HG03521 (cell line): Measurements from ENCODE around the gene SFT2D2.

Experiments
- ATAC-seq: cut with Tn5 transposase; IDR thresholded peaks from one replicate; pipeline ENCODE4 v1.9.1; 2021; ENCODE audit warnings: mild to moderate bottlenecking, moderate library complexity; ENCODE audit not compliant: unreplicated experiment

Gene SFT2D2

GRCh38 chr1:168221275-168221674, 4.5 kb upstream of the SFT2D2 start:
- ATAC-seq, result no peak

- ATAC-seq, result no peak
Observed at GRCh38 chr1:168223261-168223660, 2.5 kb upstream of the SFT2D2 start.

- no peak for ATAC-seq
Observed at GRCh38 chr1:168223681-168224540, 1.9 kb upstream of the SFT2D2 start.

GRCh38 chr1:168224991-168225390, 813 bp upstream of the SFT2D2 start:
- no peak for ATAC-seq

- ATAC-seq, result no peak
Observed at GRCh38 chr1:168227620-168228019, 1.8 kb downstream of the SFT2D2 start.

- no peak for ATAC-seq
Observed at GRCh38 chr1:168229893-168230292, 4.1 kb downstream of the SFT2D2 start.

GRCh38 chr1:168230709-168231108, 4.9 kb downstream of the SFT2D2 start:
- no peak for ATAC-seq

- peak; percentile 83 for ATAC-seq
Observed at GRCh38 chr1:168234846-168235547, 9.2 kb downstream of the SFT2D2 start.

GRCh38 chr1:168235548-168235885, 9.7 kb downstream of the SFT2D2 start:
- no peak for ATAC-seq

GRCh38 chr1:168235937-168236336, 10.1 kb downstream of the SFT2D2 start:
- ATAC-seq, result no peak

- ATAC-seq, result no peak
Observed at GRCh38 chr1:168236836-168237611, 11.2 kb downstream of the SFT2D2 start.

- no peak for ATAC-seq
Observed at GRCh38 chr1:168243198-168243597, 17.4 kb downstream of the SFT2D2 start.

- no peak for ATAC-seq
Observed at GRCh38 chr1:168243636-168244212, 17.9 kb downstream of the SFT2D2 start.

GRCh38 chr1:168245042-168245441, 19.2 kb downstream of the SFT2D2 start:
- no peak for ATAC-seq

- ATAC-seq, result no peak
Observed at GRCh38 chr1:168246506-168246905, 20.7 kb downstream of the SFT2D2 start.

- ATAC-seq, result no peak
Observed at GRCh38 chr1:168252204-168252733, 26.5 kb downstream of the SFT2D2 start.

GRCh38 chr1:168256164-168256563, 30.4 kb downstream of the SFT2D2 start:
- ATAC-seq, result no peak

- no peak for ATAC-seq
Observed at GRCh38 chr1:168257397-168257796, 31.6 kb downstream of the SFT2D2 start.

GRCh38 chr1:168259567-168259966, 33.8 kb downstream of the SFT2D2 start:
- no peak for ATAC-seq

- no peak for ATAC-seq
Observed at GRCh38 chr1:168260393-168260792, 34.6 kb downstream of the SFT2D2 start.

- ATAC-seq, result no peak
Observed at GRCh38 chr1:168261390-168261789, 35.6 kb downstream of the SFT2D2 start.
